Measurements from ENCODE around the gene LRRC3B. TPM values are rescaled to one million over a fixed set of nuclear protein-coding genes. Genes with fewer than 3 reads are reported as not detected.

LRRC3B gene
- total RNA-seq, 2 experiments from 2014 or later, result not detected

- Histone ChIP-seq H3K9me3 (ENCODE audit: low read length) (no peaks in the 10 kb centered on the region), H3K79me2 (ENCODE audit: insufficient read depth, low read depth, low read length) (no peaks in the 10 kb centered on the region), H2AFZ (ENCODE audit: low read length) (no peak overlapping the region), H3K27ac (ENCODE audit: low read depth, low read length, poor library complexity, severe bottlenecking) (no peak overlapping the region), H3K4me2 (ENCODE audit: low read length) (no peak overlapping the region), H3K9me2 (ENCODE audit: insufficient read depth, low read length) (no peaks in the 10 kb centered on the region), H4K20me1 (ENCODE audit: insufficient read depth, low read length) (no peaks in the 10 kb centered on the region), H3K4me1 (ENCODE audit: insufficient read depth, low read length, poor library complexity, severe bottlenecking) (no peaks in the 10 kb centered on the region), H3K36me3 (ENCODE audit: insufficient read depth, low read length) (no peaks in the 10 kb centered on the region), H3K4me3 (ENCODE audit: low read depth, low read length, poor library complexity, severe bottlenecking) (no peak overlapping the region)
- no peak for TF ChIP-seq CTCF (conservative IDR thresholded peaks at IDR 0.05; ENCODE audit: low read length)
- TF ChIP-seq EZH2phosphoT487 (IDR thresholded peaks at IDR 0.05; ENCODE audit: borderline replicate concordance, low read depth, low read length), result no peak
- intact Hi-C loops (cut with micrococcal nuclease; ENCODE audit: unreplicated experiment), result no loop called here
- CTCF ChIA-PET (ENCODE audit: unreplicated experiment), result no interaction called here
- no TSS peak for BruUV-seq (replicated peaks)
- no peak for DNase-seq (ENCODE audit: low spot score)
- POLR2A ChIA-PET, result no interaction called here
Observed at GRCh38 chr3:26636096-26636727, 13.6 kb downstream of the LRRC3B start.

- no peaks in the 10 kb centered on the region for H3K36me3 ChIP-seq (ENCODE audit: insufficient read depth, low read length)
- no peak overlapping the region for H3K4me2 ChIP-seq (ENCODE audit: low read length)
- H4K20me1 ChIP-seq (ENCODE audit: insufficient read depth, low read length), result no peaks in the 10 kb centered on the region
- intact Hi-C loops (cut with micrococcal nuclease; ENCODE audit: unreplicated experiment), result no loop called here
- no peaks in the 10 kb centered on the region for H3K79me2 ChIP-seq (ENCODE audit: insufficient read depth, low read depth, low read length)
- H3K9me3 ChIP-seq (ENCODE audit: low read length), result no peaks in the 10 kb centered on the region
- no peak overlapping the region for H3K27ac ChIP-seq (ENCODE audit: low read depth, low read length, poor library complexity, severe bottlenecking)
- ChIA-PET POLR2A (no interaction called here), CTCF (ENCODE audit: unreplicated experiment) (no interaction called here)
- no peaks in the 10 kb centered on the region for H3K4me1 ChIP-seq (ENCODE audit: insufficient read depth, low read length, poor library complexity, severe bottlenecking)
- no peak overlapping the region for H3K4me3 ChIP-seq (ENCODE audit: low read depth, low read length, poor library complexity, severe bottlenecking)
- BruUV-seq (replicated peaks), result no TSS peak
- H3K9me2 ChIP-seq (ENCODE audit: insufficient read depth, low read length), result no peaks in the 10 kb centered on the region
- H2AFZ ChIP-seq (ENCODE audit: low read length), result no peak overlapping the region
- DNase-seq (ENCODE audit: low spot score), result no peak
- TF ChIP-seq CTCF (conservative IDR thresholded peaks at IDR 0.05; ENCODE audit: low read length) (no peak), EZH2phosphoT487 (IDR thresholded peaks at IDR 0.05; ENCODE audit: borderline replicate concordance, low read depth, low read length) (no peak)
Observed at GRCh38 chr3:26637698-26638097, 15.1 kb downstream of the LRRC3B start.

GRCh38 chr3:26638113-26638512, 15.5 kb downstream of the LRRC3B start:
- no peaks in the 10 kb centered on the region for H3K9me2 ChIP-seq (ENCODE audit: insufficient read depth, low read length)
- H3K9me3 ChIP-seq (ENCODE audit: low read length), result no peaks in the 10 kb centered on the region
- H3K4me2 ChIP-seq (ENCODE audit: low read length), result no peak overlapping the region
- DNase-seq (ENCODE audit: low spot score), result no peak
- TF ChIP-seq EZH2phosphoT487 (IDR thresholded peaks at IDR 0.05; ENCODE audit: borderline replicate concordance, low read depth, low read length) (no peak), CTCF (conservative IDR thresholded peaks at IDR 0.05; ENCODE audit: low read length) (no peak)
- no peaks in the 10 kb centered on the region for H3K4me1 ChIP-seq (ENCODE audit: insufficient read depth, low read length, poor library complexity, severe bottlenecking)
- POLR2A ChIA-PET, result no interaction called here
- no peak overlapping the region for H2AFZ ChIP-seq (ENCODE audit: low read length)
- intact Hi-C loops (cut with micrococcal nuclease; ENCODE audit: unreplicated experiment), result no loop called here
- H3K36me3 ChIP-seq (ENCODE audit: insufficient read depth, low read length), result no peaks in the 10 kb centered on the region
- H3K27ac ChIP-seq (ENCODE audit: low read depth, low read length, poor library complexity, severe bottlenecking), result no peak overlapping the region
- H3K79me2 ChIP-seq (ENCODE audit: insufficient read depth, low read depth, low read length), result no peaks in the 10 kb centered on the region
- no TSS peak for BruUV-seq (replicated peaks)
- H4K20me1 ChIP-seq (ENCODE audit: insufficient read depth, low read length), result no peaks in the 10 kb centered on the region
- CTCF ChIA-PET (ENCODE audit: unreplicated experiment), result no interaction called here
- H3K4me3 ChIP-seq (ENCODE audit: low read depth, low read length, poor library complexity, severe bottlenecking), result no peak overlapping the region

Measured in OCI-LY7 (cell line).